GM21528 (cell line): ENCODE measurements around the gene TSPEAR.
"Not testable (repeated sequence)": the region's sequence is repeated elsewhere in the genome, so short reads cannot be mapped to it uniquely, and the experiment has no call there.

Experiments
- ATAC-seq: cut with Tn5 transposase; IDR thresholded peaks from one replicate; pipeline ENCODE4 v1.9.1; 2021; ENCODE audit warnings: mild to moderate bottlenecking, moderate library complexity; ENCODE audit not compliant: unreplicated experiment, low FRiP score

Gene TSPEAR

GRCh38 chr21:44637851-44638348 is 73.5 kb downstream of the TSPEAR start:
- ATAC-seq = not testable (repeated sequence)

GRCh38 chr21:44637018-44637850 is 74.1 kb downstream of the TSPEAR start, which contains the start of gene KRTAP10-10:
Gene KRTAP10-10, plus strand, starts transcription at chr21:44637356. Its CDS starts 62 bp downstream, at chr21:44637418.
- ATAC-seq = no peak

DNA sequence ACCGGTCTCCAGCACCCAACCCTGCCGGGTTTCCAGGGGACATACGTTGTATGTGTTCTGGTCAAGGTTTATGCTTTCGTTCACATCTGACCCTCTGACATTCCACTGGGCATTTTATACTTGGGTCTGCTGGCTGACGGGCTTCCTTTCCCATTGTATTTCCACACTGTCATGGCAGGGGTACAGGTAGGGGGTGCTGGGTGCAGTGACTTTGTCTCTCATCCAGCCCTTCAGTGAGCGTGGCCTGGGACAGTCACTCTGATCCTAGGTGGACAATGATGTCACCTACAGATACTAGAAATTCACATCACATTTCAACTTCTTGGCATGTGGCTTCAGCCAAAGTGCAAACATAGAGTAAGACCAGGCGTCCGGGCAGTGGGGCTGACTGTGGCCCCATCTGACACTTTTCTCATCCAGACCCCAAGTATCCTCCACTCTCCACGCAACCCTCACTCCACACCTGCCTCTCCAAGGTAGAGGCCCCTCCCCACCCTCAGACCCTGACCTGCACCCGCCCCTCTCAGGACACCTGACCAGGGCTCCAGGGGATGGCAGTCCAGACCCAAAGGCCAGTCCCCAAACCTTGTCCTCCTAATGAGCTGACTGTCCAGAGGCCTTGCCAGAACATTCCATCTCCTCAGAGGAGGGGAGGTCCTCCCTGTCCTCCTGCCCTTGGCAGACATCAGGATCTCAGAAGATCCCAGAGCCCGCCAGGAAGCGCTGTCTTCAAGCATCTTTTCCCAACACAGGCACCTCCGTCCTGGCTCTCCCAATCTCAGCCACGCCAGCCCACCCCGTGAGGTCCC is 75.0 kb downstream of the TSPEAR start:
- no peak for ATAC-seq

GRCh38 chr21:44632067-44632466 is 79.3 kb downstream of the TSPEAR start:
- no peak for ATAC-seq

GRCh38 chr21:44630440-44630839 is 80.9 kb downstream of the TSPEAR start:
- no peak for ATAC-seq

- ATAC-seq = no peak
Observed at GRCh38 chr21:44628707-44629391, 82.5 kb downstream of the TSPEAR start.

DNA sequence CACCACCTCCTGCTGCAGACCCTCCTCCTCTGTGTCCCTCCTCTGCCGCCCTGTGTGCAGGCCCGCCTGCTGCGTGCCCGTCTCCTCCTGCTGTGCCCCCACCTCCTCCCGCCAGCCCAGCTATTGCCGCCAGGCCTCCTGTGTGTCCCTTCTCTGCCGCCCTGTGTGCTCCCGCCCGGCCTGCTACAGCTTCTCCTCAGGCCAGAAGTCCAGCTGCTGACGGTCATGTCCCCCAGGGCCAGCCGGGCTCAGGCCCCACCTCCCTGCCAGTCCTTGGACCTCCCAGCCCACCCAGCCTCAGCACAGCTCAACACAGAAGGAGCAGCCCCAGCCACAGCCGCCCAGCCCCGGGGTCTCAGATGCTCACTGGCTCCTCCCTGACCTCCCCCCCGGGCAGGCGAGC is 83.5 kb downstream of the TSPEAR start:
- not testable (repeated sequence) for ATAC-seq

DNA sequence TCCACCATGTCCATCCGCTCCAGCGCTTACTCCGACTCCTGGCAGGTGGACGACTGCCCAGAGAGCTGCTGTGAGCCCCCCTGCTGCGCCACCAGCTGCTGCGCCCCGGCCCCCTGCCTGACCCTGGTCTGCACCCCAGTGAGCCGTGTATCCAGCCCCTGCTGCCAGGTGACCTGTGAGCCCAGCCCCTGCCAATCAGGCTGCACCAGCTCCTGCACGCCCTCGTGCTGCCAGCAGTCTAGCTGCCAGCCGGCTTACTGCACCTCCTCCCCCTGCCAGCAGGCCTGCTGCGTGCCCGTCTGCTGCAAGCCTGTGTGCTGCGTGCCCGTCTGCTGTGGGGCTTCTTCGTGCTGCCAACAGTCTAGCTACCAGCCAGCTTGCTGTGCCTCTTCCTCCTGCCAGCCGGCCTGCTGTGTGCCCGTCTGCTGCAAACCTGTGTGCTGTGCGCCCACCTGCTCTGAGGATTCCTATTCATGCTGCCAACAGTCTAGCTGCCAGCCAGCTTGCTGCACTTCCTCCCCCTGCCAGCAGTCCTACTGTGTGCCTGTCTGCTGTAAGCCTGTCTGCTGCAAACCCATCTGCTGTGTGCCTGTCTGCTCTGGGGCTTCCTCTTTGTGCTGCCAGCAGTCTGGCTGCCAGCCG is 84.1 kb downstream of the TSPEAR start:
- not testable (repeated sequence) for ATAC-seq

- ATAC-seq = no peak
Observed at GRCh38 chr21:44626673-44627143, 84.7 kb downstream of the TSPEAR start, which contains the start of gene KRTAP10-9. Gene KRTAP10-9, plus strand, starts transcription at chr21:44627093. Its CDS starts 79 bp downstream, at chr21:44627172.

DNA sequence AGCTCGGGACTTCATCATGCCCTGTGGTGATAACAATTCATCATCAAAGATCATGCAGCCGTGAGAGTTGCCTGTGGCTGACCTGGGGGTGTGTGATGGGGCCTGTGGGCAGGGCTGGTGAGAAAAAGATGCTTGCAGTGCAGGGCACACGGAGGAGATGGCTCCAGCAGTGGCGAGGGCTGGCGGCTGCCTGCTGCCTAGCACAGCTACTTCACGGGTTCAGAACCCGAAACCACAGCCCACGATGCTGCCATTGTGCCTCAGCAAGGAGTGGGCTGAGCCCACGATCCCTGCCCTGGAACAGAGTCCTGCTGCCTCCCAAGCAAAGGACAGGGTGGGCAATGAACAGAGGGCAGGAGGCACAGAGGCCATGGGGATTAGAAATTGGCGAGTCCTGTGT is 85.1 kb downstream of the TSPEAR start:
- no peak for ATAC-seq

- ATAC-seq = no peak
Observed at GRCh38 chr21:44625756-44626155, 85.6 kb downstream of the TSPEAR start.

DNA sequence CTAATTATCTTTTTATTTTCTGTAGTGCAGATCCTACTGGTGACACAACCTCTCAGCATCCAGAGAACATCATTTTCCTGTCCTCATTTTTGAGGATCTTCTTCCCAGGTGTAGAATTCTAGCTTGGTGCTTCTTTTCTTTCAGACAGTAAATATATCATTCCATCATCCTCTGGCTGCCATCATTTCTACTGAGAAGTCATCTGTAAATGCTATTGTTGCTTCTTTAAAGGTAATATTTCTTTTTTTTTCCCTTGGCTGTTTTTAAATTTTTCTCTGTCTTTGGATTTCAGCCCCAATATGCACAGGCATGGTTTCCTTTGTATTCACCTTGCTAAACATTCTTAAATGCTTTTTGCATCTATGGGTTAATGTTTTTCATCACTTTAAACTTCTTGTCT is 87.8 kb downstream of the TSPEAR start:
- ATAC-seq = no peak

- ATAC-seq = no peak
Observed at GRCh38 chr21:44619886-44620285, 91.5 kb downstream of the TSPEAR start.

DNA sequence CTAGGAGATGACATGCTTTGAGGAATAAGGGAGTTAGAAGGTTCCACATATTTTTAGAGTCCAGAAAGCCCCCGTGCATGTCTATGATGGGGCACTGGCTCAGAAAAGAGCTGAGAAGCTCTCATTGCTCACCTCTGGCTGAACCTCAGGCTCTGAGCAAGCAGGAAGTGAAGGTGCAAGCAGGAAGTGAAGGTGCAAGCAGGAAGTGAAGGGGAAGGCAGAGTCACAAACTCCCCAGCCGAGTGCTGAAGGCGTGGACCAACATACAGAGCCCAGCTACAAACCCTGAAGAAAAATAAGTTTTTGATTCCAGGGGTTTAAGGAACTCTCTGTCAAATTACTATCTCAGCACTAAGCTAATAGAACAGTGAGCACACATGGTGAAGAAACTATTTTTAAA is 92.5 kb downstream of the TSPEAR start:
- ATAC-seq = no peak

- ATAC-seq = no peak
Observed at GRCh38 chr21:44618504-44618903, 92.9 kb downstream of the TSPEAR start.

DNA sequence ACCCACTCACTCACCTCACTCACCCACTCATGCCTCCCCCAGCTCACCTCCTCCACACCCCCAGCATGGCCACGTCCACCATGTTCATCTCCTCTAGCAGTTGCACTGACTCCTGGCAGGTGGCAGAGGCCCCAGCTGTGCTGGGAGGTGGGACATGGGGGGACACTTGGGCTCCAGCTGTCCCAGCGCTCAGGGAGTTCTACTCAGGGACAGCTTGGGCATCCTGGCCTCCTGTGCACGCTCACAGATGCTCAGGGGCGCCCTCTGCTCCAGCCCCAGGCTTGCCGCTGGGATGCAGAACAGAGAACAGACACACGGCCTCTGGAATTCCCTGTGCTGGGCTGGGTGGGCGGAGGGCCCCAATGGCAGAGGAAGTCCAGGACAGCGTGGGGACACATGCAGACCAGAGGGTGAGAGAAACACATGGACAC is 94.3 kb downstream of the TSPEAR start:
- no peak for ATAC-seq

DNA sequence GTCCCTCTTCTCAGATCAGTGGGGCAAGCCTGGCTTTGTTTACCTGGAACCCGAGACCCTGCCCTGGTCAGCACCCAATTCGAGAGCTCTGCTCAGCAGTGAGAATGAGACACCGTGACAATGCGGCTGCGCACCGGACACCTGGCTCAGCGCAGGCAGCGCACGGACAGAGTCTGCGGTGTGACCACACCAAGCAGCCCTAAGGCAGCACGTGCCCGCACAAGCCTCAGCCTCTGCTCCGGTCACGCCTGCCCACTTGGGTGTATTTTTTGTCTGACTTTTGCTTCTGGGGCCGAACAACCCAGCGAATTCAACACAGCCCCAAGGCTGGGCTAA is 94.8 kb downstream of the TSPEAR start:
- ATAC-seq = no peak

DNA sequence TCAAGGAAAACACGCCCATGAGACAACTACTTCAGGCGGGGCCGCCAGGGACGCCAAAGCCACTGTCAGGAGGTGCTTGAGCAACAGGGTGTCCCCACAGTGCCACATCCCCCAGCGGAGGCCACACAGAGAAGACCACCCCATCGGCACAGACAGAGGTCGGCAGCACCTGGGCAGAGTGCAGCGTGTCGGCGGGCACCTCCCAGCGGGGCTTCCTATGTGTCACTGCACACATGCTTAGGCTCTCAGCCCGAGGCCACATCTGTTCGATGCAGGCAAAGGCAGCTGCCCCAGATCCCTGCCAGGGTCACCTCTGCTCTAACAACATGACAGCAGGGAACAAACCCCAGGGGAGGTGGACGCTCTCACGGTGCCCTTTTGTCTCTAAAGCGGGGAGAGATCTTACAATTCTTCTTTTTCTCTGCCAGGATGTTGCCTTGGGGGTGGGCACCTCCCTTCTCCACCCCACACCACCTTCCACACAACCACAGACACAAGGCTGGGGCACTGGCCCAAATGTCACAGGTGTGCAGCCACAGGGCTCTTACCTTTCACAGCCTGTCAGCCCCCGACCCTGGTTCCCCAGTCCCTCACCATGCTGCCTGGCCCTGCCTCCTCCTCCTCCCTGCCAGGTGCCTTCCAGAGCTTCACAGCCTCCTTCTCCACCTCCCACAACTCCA is 95.3 kb downstream of the TSPEAR start:
- no peak for ATAC-seq

GRCh38 chr21:44615466-44615865 is 95.9 kb downstream of the TSPEAR start:
- ATAC-seq = no peak
